NCI-H1105 treated with DMSO at 0.1 percent for 48 hours (cell line): ENCODE measurements around the gene IFI30.

Source experiments
- DNase-seq: peaks from one replicate; lab custom pipeline; 2025; lab: John Stamatoyannopoulos, UW

Gene IFI30

DNA sequence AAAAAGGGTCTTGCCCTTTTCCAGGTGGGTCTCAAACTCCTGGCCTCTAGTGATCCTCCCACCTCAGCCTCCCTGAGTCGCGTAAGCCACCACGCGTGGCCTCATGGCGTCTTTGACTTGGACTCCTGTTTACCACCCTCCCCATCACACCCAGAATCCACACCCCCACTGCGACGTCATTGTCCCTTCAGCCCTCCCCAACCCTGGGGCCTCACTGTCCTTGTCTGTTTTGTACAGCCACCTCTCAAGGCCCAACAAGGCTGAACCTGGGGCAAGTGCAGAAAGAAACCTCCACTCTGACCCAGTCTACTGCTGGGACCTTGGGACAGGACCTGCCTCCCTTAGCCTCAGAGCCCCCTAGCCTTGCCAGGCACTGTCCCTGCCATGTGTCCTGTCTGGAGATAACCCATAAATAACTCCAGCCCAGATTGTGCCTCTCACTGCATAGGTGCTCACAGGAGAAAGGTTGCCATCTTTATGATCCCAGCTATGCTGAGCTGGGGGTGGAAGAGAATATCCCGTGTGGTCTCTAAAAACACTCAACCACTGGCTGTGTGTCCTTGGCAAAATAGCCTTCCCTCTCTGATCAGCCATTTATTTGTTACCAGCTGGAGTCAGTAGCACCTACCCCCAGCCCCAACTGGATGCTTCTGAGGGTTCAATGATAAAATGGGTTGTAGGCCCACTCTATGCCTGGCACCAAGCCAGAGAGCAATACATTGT is 1.8 kb upstream of the IFI30 start:
- DNase-seq: no peak

DNA sequence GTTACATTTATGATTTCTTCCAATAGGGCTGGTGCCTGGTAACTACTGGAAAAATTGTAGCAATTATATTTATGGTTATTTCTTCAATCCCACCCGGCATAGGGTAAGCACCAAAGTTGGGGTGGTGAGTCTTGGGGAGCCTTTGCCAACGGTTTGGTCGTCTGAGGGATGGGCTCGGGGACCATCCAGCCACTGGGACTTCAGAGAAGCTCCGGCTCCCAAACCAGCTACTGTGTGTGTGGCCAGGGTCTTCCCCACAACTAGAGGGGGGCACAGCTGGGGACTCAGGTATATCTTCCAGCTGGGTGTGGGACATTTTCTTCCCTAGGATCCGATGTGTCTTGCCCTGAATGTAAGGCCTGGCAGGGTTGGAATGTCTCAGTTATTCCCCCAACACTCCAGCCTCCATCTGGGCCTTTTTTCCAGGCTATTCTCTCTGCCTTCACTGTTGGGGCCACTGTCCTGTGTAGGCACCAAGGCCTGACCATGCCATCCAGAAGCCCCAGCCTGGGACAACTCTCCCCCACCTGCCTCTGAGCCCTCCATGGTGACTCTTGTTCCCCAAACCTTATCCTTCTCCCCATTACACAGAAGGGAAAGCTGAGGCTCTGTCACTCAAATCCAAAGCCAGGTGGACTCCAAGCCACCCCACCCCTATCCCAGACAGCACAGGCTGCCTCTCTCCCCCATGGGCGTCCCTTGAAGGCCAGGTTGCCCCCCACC is 1.1 kb upstream of the IFI30 start:
- no peak for DNase-seq

DNA sequence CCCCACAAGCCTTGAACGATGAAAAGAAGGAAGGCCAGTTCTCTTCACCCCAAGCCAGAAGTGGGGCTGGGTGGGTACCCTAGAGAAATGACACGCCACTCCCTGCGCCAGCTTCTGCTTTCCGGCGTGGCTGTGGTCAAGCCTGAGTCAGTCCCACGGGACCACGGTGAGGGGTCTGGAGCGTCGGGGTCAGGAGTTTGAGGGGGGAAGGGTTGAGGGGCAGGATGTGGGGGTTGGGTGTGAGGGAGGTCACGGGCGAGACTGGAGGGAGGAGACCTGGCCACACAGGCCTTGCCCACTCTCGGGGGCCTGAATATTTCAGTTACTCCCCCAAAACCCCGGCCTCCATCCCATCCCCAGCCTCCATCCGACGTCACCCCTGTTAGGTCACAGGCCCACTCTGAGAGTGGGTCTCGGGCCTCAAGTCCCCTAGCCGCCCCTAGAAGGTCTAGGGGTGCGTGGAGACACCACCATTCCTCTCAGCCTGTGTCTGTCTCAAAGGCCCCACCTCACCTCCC is 500 bp upstream of the IFI30 start:
- no peak for DNase-seq

DNA sequence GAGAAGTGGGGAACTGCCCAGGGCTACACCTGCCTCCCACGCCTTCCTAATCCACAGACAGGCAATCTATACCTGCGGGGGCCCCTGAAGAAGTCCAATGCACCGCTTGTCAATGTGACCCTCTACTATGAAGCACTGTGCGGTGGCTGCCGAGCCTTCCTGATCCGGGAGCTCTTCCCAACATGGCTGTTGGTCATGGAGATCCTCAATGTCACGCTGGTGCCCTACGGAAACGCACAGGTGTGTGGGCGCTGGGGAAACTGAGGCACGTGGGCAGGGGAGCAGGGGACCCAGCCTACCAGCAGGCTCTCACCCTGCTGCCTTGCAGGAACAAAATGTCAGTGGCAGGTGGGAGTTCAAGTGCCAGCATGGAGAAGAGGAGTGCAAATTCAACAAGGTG is 1.4 kb downstream of the IFI30 start:
- DNase-seq: no peak

DNA sequence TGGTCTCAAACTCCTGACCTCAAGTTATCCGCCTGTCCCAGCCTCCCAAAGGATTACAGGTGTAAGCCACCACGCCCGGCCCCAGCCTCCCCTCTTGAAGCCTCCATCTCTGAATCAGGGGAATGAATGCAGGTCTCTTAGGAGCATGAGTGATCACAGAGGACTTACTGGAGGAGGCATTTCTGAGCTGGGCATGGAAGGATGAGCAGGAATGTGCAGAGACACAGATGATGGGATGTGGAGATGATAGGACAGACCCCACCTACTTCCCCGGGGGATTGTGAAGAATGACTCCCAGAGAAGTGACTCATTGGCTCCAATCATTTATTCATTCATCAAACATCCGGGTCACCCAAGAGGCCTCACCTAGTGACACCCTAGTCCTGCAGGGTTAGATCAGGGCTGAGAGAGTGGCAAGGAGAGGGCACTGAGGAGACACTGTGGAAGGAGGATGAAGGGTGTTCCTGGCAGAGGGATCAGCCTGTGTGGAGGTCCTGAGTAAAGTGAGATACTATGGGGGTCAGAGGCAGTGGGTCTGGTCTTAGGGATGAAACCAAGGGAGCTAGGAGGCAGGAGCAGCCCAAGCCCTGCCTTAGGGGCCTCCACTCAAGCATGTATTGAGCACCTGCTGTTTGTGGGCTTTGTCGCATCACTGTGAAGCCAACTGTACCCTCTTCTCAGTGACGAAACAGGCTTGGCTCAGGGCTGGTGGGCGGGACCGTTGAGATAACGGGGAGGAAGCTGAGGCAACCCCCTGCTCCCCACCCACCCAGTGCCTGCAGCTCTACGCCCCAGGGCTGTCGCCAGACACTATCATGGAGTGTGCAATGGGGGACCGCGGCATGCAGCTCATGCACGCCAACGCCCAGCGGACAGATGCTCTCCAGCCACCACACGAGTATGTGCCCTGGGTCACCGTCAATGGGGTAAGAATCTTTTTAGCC is 3.0 kb downstream of the IFI30 start:
- no peak for DNase-seq

DNA sequence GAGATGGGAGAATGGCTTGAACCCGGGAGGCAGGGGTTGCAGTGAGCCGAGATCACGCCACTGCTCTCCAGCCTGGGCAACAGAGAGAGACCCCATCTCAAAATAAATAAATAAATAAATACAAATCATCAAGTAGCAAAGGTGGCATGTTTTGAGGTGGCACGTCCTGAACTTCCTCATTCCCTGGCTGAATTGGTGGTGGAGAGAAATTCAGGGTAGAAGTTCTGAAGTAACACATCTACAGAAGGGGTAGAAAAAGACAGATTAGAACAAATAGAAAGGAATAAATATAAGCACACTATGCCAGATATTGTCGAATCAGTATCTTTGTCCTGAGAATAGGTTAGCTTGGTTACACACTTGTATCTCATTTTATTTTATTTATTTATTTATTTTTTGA is 6.3 kb downstream of the IFI30 start:
- no peak for DNase-seq

DNA sequence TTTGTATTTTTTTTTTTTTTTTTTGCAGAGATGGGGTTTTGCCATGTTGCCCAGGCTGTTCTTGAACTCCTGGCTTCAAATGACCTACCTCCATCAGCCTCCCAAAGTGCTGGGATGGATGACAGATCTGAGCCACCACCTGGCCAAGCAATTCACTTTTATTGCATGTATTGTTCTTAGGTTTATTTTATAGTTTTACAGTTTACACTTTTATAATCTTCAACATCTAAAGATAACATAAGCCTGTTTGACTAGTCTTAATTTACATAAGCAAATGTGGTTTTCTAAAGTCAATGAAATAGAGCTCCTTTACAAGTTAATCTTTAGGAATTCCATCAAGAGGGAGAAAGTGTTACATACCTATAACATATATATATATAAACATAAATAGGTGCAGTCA is 9.9 kb downstream of the IFI30 start:
- DNase-seq: no peak

DNA sequence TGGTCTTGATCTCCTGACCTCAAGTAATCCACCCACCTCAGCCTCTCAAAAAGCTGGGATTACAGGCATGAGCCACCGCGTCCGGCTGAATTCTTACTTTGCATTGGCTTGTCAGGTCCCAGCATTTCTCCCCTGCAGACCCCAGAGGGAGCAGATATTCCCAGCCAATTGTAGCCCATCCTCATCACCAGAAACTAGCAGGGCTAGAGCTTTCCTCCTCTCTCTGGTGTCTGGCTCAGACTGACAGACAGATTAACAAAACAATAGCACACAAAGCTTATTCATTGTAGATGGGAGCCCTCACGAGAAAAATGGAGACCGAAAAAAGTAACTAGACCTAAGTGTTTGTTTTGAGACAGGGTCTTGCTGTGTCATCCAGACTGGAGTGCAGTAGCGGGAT is 11.9 kb downstream of the IFI30 start:
- DNase-seq: no peak

DNA sequence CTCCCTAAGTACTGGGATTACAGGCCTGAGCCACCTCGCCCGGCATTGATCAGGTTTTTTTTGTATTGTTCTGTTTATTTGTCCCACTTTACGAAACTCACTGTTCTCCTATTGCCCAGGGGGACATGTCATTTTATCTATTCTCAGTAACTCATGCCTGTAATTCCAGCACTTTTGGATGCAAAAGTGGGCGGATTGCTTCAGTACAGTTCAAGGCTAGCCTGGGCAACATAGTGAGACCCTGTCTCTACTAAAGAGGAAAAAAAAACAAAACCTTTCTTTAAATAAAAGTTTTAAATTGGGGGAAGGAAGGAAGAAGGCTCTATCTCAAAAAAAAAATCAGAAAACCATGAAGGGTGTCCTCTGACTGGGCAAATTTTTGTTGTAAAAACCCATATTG is 16.7 kb downstream of the IFI30 start:
- no peak for DNase-seq

DNA sequence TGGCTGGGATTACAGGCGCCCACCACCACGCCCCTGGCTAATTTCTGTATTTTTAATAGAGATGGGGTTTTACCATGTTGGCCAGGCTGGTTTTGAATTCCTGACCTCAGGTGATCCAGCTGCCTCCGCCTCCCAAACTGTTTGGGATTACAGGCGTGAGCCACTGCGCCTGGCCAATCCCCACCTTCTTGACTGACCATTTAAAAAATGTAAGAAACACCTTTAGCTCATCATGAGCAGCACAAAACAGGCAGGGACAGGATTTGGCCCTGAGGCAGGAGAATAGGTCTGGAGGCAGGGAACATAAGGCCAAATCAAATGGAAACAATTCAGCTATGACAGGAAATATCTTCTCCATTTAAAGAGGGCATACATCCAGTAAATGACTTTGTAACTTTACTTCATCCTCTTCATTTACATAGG is 18.0 kb downstream of the IFI30 start:
- DNase-seq: no peak

DNA sequence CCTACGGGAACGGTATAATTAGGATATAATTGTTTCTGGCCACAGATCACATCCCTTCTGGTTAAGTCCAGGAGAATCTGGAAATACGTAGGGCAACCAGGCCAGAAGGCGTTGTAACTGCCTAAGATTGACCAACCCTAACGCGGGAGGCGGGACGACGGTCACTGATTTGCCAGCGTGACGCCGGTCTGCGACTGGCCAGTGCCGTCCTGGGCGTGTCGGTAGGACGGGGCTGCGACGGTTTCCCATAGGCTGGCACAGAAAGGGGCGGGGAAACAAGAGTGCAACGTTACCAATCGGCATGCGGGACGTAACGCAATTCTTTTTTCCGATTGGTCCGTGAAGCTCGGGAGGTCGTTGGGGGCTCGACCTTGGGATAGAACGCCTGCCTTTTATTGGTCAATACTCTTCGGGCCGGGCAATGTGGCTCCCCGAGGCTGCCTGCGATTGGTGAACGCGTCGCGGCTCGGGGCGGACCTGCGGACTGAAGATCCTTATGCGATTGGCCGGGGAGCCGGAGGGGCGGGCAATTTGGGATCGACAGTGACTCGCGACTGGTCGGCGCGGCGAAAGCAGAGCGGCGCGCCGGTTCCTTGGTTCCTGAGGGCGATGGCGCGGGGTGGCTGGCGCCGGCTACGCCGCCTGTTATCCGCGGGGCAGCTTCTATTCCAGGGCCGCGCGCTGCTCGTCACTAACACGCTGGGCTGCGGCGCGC is 19.2 kb downstream of the IFI30 start, which contains the start of gene MPV17L2:
TSS of gene MPV17L2 (plus strand) at position 546 of the 715 bp plus-strand sequence. CDS start at position 610, 64 bp downstream.
- peak; percentile 100 for DNase-seq

DNA sequence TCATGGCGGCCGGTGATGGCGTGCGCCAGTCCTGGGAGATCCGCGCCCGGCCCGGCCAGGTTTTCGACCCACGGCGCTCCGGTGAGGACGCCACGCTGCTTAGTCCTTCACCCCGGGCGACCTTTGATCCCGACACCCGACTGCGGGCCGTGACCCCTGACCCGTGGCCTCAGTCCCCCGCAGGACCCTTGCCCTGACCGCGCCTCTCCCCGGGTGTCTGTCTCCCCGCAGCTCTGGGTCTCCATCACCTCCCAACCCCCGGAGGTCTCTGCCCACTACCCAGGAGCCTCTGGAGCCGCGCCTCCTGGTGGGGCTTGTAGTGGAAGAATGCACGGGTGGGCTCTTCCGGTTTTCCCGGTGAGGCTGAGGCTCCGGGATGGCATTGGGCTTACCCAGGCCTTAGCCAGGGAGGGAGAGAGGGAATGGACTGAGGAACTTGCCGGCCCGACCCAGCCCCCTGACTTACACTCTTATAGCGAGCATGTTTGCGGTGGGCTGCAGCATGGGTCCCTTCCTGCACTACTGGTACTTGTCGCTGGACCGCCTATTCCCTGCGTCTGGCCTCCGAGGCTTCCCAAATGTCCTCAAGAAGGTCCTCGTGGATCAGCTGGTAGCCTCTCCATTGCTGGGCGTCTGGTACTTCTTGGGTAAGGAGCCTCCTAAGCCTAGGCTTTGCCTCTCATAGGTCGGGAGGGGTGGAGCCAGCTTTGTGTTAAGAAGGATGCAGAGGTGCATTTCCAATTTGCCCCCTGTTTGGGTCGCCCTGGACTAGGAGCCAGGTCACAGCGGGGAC is 20.0 kb downstream of the IFI30 start:
- no peak for DNase-seq

DNA sequence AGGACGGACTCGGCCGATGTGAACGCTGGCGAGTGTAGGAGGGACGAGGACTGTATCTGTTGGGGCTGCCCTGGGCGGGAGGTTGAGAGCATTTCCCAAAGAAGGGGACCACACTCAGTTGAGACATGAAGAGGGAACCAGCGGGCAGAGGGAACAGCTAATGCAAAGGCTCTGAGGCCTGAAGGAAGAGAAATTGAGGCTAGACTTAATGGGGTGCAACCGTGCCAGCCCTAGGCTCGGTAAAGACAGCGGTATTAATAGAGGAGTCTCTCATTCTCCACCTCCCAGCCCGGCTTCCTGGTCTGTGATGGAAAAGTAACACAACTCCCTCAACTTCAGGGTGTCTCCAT is 20.5 kb downstream of the IFI30 start:
- DNase-seq: no peak

DNA sequence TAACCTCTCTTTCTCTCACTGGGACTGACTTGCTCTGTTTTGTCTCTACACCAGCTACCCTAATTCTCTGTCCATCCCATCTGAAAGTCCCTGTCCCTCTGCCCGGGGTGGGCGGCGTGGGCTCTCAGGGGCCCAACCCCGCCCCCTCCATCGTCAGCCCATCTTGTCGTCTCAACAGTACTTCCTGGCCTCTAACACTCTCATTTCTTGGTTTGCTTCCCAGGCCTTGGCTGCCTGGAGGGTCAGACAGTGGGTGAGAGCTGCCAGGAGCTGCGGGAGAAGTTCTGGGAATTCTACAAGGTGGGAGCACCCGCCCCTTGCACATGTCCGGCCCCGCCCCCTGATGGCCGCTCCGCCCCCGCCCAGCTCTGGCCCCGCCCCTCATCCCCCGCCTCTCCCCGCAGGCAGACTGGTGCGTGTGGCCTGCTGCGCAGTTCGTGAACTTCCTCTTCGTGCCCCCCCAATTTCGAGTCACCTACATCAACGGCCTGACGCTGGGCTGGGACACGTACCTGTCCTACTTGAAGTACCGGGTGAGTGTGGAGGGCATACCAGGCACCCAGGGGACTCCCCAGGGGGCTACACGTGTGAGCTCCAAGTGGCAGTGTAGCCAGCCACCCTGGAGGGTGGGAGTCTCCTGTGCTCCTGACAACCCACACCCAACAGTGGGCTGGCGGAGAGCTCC is 21.1 kb downstream of the IFI30 start:
- no peak for DNase-seq

DNA sequence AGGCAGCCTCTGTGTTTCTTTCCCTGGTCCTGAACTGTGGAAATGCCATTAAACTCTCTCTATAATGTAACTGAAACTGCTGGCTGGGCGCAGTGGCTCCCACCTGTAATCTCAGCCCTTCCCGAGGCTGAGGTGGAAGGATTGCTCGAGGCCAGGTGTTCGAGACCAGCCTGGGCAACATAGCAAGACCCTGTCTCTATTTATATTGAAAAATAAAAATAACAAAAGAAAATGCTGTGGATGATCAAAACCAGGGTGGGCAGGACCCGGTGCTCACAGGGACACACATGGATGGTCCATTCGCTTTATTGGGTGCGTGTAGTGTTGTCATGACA is 22.9 kb downstream of the IFI30 start:
- no peak for DNase-seq

DNA sequence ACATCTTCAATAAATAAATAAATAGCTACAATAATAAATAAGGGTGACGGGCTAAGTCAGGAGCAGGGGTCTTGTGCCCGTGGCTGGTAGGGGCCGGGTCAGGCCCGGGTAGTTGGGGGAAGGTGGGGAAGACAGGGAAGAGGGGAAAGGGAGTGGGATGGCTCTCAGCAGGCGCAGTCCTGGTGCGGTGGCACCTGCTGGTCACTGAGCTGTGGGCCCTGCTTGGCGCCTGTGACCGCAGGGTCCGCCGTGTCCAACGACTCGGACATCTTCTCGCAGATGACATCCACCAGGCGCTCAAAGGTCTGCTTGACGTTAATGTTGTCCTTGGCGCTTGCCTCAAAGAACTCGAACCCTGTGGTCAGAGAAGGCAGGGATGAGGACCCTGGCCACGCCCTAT is 23.7 kb downstream of the IFI30 start:
- no peak for DNase-seq

DNA sequence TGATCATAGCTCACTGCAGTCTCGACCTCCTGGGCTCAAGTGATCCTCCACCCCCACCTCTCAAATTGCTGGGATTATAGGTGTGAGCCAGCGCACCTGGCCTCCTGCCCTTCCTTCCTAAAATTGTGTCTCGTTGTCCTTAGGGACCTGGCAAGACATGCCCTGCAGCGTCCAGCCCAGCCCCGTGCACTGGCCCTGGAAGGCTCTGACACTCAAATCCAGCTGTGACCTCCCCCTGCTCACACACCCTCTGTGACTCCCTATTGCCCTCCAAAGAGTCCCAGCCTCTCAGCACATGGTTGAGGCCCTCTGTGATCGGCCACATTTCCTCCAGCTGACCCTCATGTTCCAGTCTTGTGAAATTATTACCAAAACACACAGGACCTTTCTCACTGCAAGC is 24.3 kb downstream of the IFI30 start:
- no peak for DNase-seq

DNA sequence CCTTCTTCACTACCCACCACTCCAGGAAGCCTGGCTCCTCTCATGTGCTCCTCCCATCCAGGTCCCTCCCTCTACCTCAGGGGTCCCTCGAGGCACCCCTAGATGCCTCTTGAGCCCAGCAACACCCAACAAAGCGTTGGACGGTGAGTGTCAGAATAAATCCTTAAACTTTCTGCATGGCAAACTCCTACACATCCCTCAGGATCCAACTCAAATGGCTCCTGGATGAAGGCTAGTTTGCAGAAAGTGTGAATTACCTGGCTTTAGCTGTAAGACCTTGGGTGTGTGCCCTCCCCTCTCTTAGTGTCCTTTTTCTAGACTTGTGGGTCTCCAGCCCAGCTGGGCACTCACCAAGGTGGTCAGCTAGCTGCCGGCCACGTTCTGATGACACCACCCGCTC is 24.8 kb downstream of the IFI30 start:
- DNase-seq: no peak

DNA sequence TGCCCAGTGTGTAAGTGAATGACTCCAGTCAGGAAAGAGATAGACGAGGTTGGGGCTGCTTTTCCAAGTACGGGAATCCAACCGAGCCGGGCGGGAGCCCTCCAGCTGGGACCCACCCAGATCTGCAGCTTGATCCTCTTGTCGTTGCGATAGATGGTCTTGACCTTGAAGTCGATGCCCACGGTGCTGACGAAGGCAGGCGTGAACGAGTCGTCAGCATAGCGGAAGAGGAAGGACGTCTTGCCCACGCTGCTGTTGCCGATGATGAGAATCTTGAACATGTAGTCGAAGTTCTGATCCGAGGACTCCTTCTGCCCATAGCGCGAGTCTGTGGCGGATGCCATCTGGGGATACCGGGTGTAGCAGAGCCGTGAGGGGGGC is 28.8 kb downstream of the IFI30 start:
- no peak for DNase-seq

DNA sequence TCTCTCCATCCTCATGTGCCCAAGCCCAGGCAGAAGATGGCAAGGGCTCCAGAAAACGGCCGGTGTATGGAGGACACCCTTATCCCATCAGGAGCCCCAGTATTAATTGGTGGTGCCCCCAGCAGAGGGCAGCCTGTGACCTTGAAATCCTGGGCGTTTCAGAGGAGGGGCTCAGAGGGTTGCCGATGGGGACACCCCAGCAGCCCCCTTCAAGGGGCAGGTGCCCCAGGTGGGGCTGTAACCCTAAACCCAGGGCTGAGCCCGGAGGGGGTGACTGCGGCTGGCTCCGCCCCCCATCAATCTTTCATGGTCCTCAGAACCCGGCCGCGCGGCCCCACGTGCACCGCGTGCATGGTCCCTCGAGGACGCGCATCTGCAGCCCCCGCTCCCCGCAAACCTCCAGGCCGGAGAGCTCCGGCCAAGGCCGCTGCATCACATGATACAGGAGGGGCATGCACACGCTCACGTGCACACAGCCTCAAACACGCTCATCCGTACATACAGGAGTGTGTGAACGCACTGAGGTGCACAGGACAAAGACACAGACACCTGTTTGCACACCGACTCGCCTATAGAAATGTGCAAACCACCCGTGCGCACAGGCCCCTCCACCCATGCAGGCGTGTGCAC is 29.3 kb downstream of the IFI30 start:
- DNase-seq: peak; percentile 27
